Fibroblast of lung (primary cell): ENCODE results near the gene SAYSD1. TPM values are rescaled to one million over a fixed set of nuclear protein-coding genes. Genes with fewer than 3 reads are reported as not detected.

Source experiments
- DNase-seq, 2 donors: peaks; one replicate each; pipeline versions ENCODE4 v3.0.0 to v3.0.0-alpha.2; 2010; ENCODE audit warnings: low read depth in 2 of 2
- H2AFZ ChIP-seq: 2 replicates; pipeline ENCODE4 v1.5.1; 2012; ENCODE audit warnings: low read length, control low read depth, inconsistent platforms
- H3K27ac ChIP-seq: 2 replicates; pipeline ENCODE4 v1.5.1; 2011; ENCODE audit warnings: low read length, control low read depth; ENCODE audit not compliant: insufficient read depth
- H3K27me3 ChIP-seq: 2 replicates; pipeline ENCODE4 v1.5.1; 2011; ENCODE audit warnings: mild to moderate bottlenecking, low read length; ENCODE audit not compliant: control insufficient read depth, insufficient read depth
- H3K36me3 ChIP-seq: 2 replicates; pipeline ENCODE4 v1.5.1; 2011; ENCODE audit warnings: low read length; ENCODE audit not compliant: control insufficient read depth, insufficient read depth
- H3K4me1 ChIP-seq: 2 replicates; pipeline ENCODE4 v1.5.1; 2011; ENCODE audit warnings: low read length; ENCODE audit not compliant: control insufficient read depth, insufficient read depth; ENCODE audit errors: extremely low read depth
- H3K4me2 ChIP-seq: 2 replicates; pipeline ENCODE4 v1.5.1; 2011; ENCODE audit warnings: low read length, control low read depth; ENCODE audit not compliant: insufficient read depth; ENCODE audit errors: extremely low read depth
- H3K4me3 ChIP-seq, 4 experiments: fragments of 200-600 bp in 1 of 4; sonication (generic) in 1 of 4; replicated peaks in 1 of 4; 2 replicates each; pipeline ENCODE4 v1.5.1; 2011 to 2016; ENCODE audit warnings: low read length in 4 of 4, low read depth in 3 of 4, mild to moderate bottlenecking in 3 of 4, control low read depth in 2 of 4, inconsistent platforms in 1 of 4, mixed read lengths in 1 of 4; ENCODE audit not compliant: insufficient read depth in 1 of 4; ENCODE audit errors: control extremely low read depth in 1 of 4
- H3K79me2 ChIP-seq: 2 replicates; pipeline ENCODE4 v1.5.1; 2012; ENCODE audit warnings: mild to moderate bottlenecking, low read length, inconsistent platforms; ENCODE audit not compliant: control insufficient read depth, insufficient read depth
- H3K9ac ChIP-seq: 2 replicates; pipeline ENCODE4 v1.5.1; 2011; ENCODE audit warnings: mild to moderate bottlenecking, low read length, control low read depth; ENCODE audit not compliant: insufficient read depth
- H3K9me3 ChIP-seq: 2 replicates; pipeline ENCODE4 v1.5.1; 2012; ENCODE audit warnings: low read depth, low read length; ENCODE audit not compliant: control insufficient read depth, insufficient read depth
- H4K20me1 ChIP-seq: 2 replicates; pipeline ENCODE4 v1.5.1; 2011; ENCODE audit warnings: low read length; ENCODE audit not compliant: control insufficient read depth, insufficient read depth; ENCODE audit errors: extremely low read depth
- CTCF ChIP-seq, 2 donors: IDR thresholded peaks in 1 of 2; conservative IDR thresholded peaks in 1 of 2; 1 replicate in 1 of 2; 2 replicates in 1 of 2; pipeline ENCODE4 v1.5.1; 2011 to 2012; ENCODE audit warnings: low read length in 2 of 2, control low read depth in 1 of 2, inconsistent platforms in 1 of 2, low read depth in 1 of 2, mild to moderate bottlenecking in 1 of 2
- EZH2 ChIP-seq: IDR thresholded peaks from 2 replicates; pipeline ENCODE4 v1.5.1; 2012; ENCODE audit warnings: low read length, control low read depth, mild to moderate bottlenecking; ENCODE audit errors: missing control alignments
- polyA plus RNA-seq, 2 donors: library from polyadenylated mRNA; depleted of rRNA in 1 of 2; stranded (reverse) in 1 of 2; unstranded in 1 of 2; fragments of >200 nt; gene quantifications; 2 replicates each; pipeline ENCODE4 v1.2.1, GENCODE V29; 2011 to 2012; ENCODE audit warnings: missing spikeins in 1 of 2
- total RNA-seq: library from RNA; depleted of rRNA; stranded (reverse); fragments of >200 nt; gene quantifications from 2 replicates; pipeline ENCODE4 v1.2.1, GENCODE V29; 2014

The SAYSD1 gene
- total and polyA plus RNA-seq, 2 donors (not counting 1 experiment from before 2014, with no cell fraction given): 11.9 to 13.9 TPM

GRCh38 chr6:39087197-39087596 lies 27.8 kb downstream of the SAYSD1 start:
- H3K27me3 ChIP-seq: peaks cover 5% of the 10 kb centered on the region
- H3K36me3 ChIP-seq: no peaks in the 10 kb centered on the region
- H4K20me1 ChIP-seq: no peaks in the 10 kb centered on the region
- H3K9ac ChIP-seq: no peak overlapping the region
- no peak overlapping the region for H3K27ac ChIP-seq
- no peak for TF ChIP-seq CTCF (conservative IDR thresholded peaks at IDR 0.05 in 1 of 2, IDR thresholded peaks at IDR 0.05 in 1 of 2; ENCODE audit: low read depth in 1 of 2, low read length in 2 of 2)
- TF ChIP-seq EZH2: no peak
- H3K79me2 ChIP-seq: no peaks in the 10 kb centered on the region
- H3K4me3 ChIP-seq: no peak overlapping the region
- no peak for DNase-seq
- no peak overlapping the region for H3K4me2 ChIP-seq
- no peak overlapping the region for H2AFZ ChIP-seq
- H3K4me1 ChIP-seq: no peaks in the 10 kb centered on the region
- H3K9me3 ChIP-seq: no peaks in the 10 kb centered on the region

GRCh38 chr6:39086711-39087110 lies 28.3 kb downstream of the SAYSD1 start:
- Histone ChIP-seq H2AFZ (no peak overlapping the region), H3K27ac (no peak overlapping the region), H3K79me2 (no peaks in the 10 kb centered on the region), H4K20me1 (no peaks in the 10 kb centered on the region), H3K4me3 (no peak overlapping the region), H3K27me3 (peaks cover 5% of the 10 kb centered on the region), H3K4me1 (no peaks in the 10 kb centered on the region), H3K9me3 (no peaks in the 10 kb centered on the region), H3K36me3 (no peaks in the 10 kb centered on the region), H3K9ac (no peak overlapping the region), H3K4me2 (no peak overlapping the region)
- DNase-seq: no peak
- TF ChIP-seq CTCF (conservative IDR thresholded peaks at IDR 0.05 in 1 of 2, IDR thresholded peaks at IDR 0.05 in 1 of 2; ENCODE audit: low read depth in 1 of 2, low read length in 2 of 2): no peak
- TF ChIP-seq EZH2: no peak

GRCh38 chr6:39086294-39086693 lies 28.7 kb downstream of the SAYSD1 start:
- no peak overlapping the region for H3K27ac ChIP-seq
- no peaks in the 10 kb centered on the region for H4K20me1 ChIP-seq
- no peak for DNase-seq

More at GRCh38 chr6:39086294-39086693, 28.7 kb downstream of the SAYSD1 start:
- Histone ChIP-seq H3K9ac (no peak overlapping the region), H3K4me1 (no peaks in the 10 kb centered on the region), H3K4me2 (no peak overlapping the region), H3K79me2 (no peaks in the 10 kb centered on the region), H3K27me3 (peaks cover 5% of the 10 kb centered on the region), H3K9me3 (no peaks in the 10 kb centered on the region), H3K36me3 (no peaks in the 10 kb centered on the region), H3K4me3 (no peak overlapping the region), H2AFZ (no peak overlapping the region)
- TF ChIP-seq CTCF (conservative IDR thresholded peaks at IDR 0.05 in 1 of 2, IDR thresholded peaks at IDR 0.05 in 1 of 2; ENCODE audit: low read depth in 1 of 2, low read length in 2 of 2) (no peak), EZH2 (no peak)
